Measurements from ENCODE around the gene CBLN2. TPM values are rescaled to one million over a fixed set of nuclear protein-coding genes. Genes with fewer than 3 reads are reported as not detected.

Gene CBLN2
- total and polyA plus RNA-seq, 7 experiments from 2014 or later: not detected

GRCh38 chr18:72530622-72531021, 13.5 kb downstream of the CBLN2 start:
- H3K4me1 Mint-ChIP-seq: no peaks in the 10 kb centered on the region
- Histone ChIP-seq H3K36me3 (ENCODE audit: control insufficient read depth in 2 of 3, insufficient read depth in 3 of 3, low read length in 3 of 3) (no peaks in the 10 kb centered on the region), H3K27me3 (ENCODE audit: control insufficient read depth in 2 of 2, insufficient read depth in 2 of 2, low read length in 2 of 2) (no peaks in the 10 kb centered on the region), H3K4me3 (ENCODE audit: low read length) (no peak overlapping the region), H3K27ac (ENCODE audit: low read depth, low read length) (no peak overlapping the region), H3K9me3 (ENCODE audit: control insufficient read depth in 2 of 3, low read length in 3 of 3) (no peaks in the 10 kb centered on the region), H3K4me1 (ENCODE audit: control insufficient read depth in 2 of 2, insufficient read depth in 2 of 2, low read length in 2 of 2) (no peaks in the 10 kb centered on the region)
- H3K9me3 Mint-ChIP-seq: peaks cover 0 to 5% (median 0%) of the 10 kb centered on the region in 11 donors
- H3K36me3 Mint-ChIP-seq: no peaks in the 10 kb centered on the region
- ATAC-seq (no peak), DNase-seq (no peak)
- no peak overlapping the region for H3K27ac Mint-ChIP-seq
- intact Hi-C loops (cut with micrococcal nuclease): no loop called here
- no peaks in the 10 kb centered on the region for H3K27me3 Mint-ChIP-seq
- POLR2A ChIA-PET: no interaction called here
- H3K4me3 Mint-ChIP-seq: no peak overlapping the region
- CTCF ChIA-PET: no interaction called here

DNA sequence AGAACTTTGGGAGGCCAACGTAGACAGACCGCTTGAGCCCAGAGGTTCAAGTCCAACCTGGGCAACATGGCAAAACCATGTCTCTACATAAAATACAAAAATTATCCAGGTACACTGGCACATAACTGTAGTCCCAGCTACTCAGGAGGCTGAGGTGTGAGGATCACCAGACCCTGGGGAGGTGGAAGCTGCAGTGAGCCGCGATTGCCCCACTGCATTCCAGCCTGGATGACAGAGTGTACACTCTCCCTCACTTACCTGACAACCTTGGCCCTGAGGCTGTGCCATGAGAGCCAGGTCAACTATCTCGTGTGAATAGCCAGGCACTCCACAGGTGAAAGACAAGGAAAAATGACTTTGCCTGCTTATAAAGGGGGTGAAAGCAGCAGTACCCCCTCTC, 39.3 kb downstream of the CBLN2 start:
- CTCF ChIA-PET: no interaction called here
- H3K27me3 ChIP-seq (ENCODE audit: control insufficient read depth in 2 of 2, insufficient read depth in 2 of 2, low read length in 2 of 2): no peaks in the 10 kb centered on the region
- Mint-ChIP-seq H3K27me3 (no peaks in the 10 kb centered on the region), H3K36me3 (no peaks in the 10 kb centered on the region), H3K4me1 (no peaks in the 10 kb centered on the region), H3K9me3 (peaks cover 0 to 2% (median 0%) of the 10 kb centered on the region in 11 donors), H3K4me3 (no peak overlapping the region), H3K27ac (no peak overlapping the region)
- DNase-seq (no peak), ATAC-seq (no peak)
- H3K36me3 ChIP-seq (ENCODE audit: control insufficient read depth in 2 of 3, insufficient read depth in 3 of 3, low read length in 3 of 3): no peaks in the 10 kb centered on the region
- no peaks in the 10 kb centered on the region for H3K4me1 ChIP-seq (ENCODE audit: control insufficient read depth in 2 of 2, insufficient read depth in 2 of 2, low read length in 2 of 2)
- POLR2A ChIA-PET: no interaction called here
- H3K9me3 ChIP-seq (ENCODE audit: control insufficient read depth in 2 of 3, low read length in 3 of 3): no peaks in the 10 kb centered on the region
- no peak overlapping the region for H3K4me3 ChIP-seq (ENCODE audit: low read length)
- no peak overlapping the region for H3K27ac ChIP-seq (ENCODE audit: low read depth, low read length)
- intact Hi-C loops (cut with micrococcal nuclease): no loop called here

DNA sequence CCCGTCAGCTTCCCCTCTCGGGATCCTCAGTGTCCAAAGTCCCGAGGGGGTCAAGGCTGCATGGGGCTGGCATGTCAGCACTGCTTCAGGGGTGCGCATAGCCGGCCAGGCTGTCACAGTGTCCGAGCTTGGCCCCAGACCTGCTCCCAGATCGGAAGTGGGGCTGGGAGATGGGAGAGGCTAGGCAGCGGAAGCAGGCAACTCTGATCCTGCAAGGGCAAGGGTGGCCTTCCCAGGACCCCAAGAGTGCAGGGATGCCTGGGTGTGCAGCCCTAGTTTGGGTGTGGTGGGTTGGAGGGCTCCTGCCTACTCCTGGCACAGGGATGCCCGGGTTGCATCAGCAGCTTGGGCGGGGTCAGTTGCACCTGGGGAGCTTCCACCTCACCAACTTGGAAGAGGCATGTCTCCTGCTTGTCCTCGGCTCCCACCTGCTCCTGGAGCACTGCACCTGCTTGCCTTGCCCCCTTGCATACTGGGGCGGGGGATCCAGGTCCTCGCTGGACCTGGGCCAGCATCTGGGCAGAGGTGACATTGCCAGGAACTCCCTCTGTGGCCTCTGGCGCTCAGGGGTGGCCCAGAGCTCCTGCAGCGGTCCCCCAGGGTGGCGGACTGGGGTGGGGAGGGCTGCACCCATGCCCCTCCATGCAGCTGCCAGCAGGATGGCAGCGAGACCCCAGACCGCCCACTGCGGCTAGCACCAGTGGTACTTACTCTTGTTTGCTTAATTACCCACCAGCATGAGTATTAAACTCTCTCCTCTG, 41.3 kb downstream of the CBLN2 start:
- H3K27ac Mint-ChIP-seq: no peak overlapping the region
- DNase-seq (no peak), ATAC-seq (no peak)
- H3K4me1 ChIP-seq (ENCODE audit: control insufficient read depth in 2 of 2, insufficient read depth in 2 of 2, low read length in 2 of 2): no peaks in the 10 kb centered on the region
- ChIA-PET CTCF (no interaction called here), POLR2A (no interaction called here)
- no peaks in the 10 kb centered on the region for H3K36me3 ChIP-seq (ENCODE audit: control insufficient read depth in 2 of 3, insufficient read depth in 3 of 3, low read length in 3 of 3)
- H3K4me3 ChIP-seq (ENCODE audit: low read length): no peak overlapping the region
- H3K9me3 ChIP-seq (ENCODE audit: control insufficient read depth in 2 of 3, low read length in 3 of 3): no peaks in the 10 kb centered on the region
- intact Hi-C loops (cut with micrococcal nuclease): no loop called here
- no peaks in the 10 kb centered on the region for H3K4me1 Mint-ChIP-seq
- no peaks in the 10 kb centered on the region for H3K27me3 Mint-ChIP-seq
- H3K36me3 Mint-ChIP-seq: no peaks in the 10 kb centered on the region
- no peaks in the 10 kb centered on the region for H3K27me3 ChIP-seq (ENCODE audit: control insufficient read depth in 2 of 2, insufficient read depth in 2 of 2, low read length in 2 of 2)
- H3K27ac ChIP-seq (ENCODE audit: low read depth, low read length): no peak overlapping the region
- no peak overlapping the region for H3K4me3 Mint-ChIP-seq
- peaks cover 0 to 8% (median 0%) of the 10 kb centered on the region in 11 donors for H3K9me3 Mint-ChIP-seq

DNA sequence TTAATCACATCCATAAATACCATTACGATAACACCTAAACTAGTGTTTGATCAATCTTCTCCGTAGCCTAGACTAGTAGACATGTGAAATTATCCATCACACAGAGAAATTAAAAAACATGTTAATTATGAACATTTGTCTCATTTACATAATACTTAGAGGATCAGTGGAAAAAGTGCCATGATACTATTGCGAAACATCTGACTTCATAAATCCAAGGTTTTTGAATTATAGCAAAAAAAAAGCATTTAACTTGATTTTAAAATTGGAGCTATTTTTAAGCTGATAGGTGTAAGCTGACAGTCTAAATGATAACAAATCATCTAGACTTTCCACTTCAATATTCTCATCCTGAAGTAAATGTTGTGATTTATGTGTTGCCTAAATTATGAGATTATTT, 51.6 kb downstream of the CBLN2 start:
- no peak overlapping the region for H3K27ac ChIP-seq (ENCODE audit: low read depth, low read length)
- no peaks in the 10 kb centered on the region for H3K4me1 Mint-ChIP-seq
- no peaks in the 10 kb centered on the region for H3K4me1 ChIP-seq (ENCODE audit: control insufficient read depth in 2 of 2, insufficient read depth in 2 of 2, low read length in 2 of 2)
- no peak overlapping the region for H3K4me3 ChIP-seq (ENCODE audit: low read length)
- POLR2A ChIA-PET: no interaction called here
- no peak for ATAC-seq
- H3K36me3 Mint-ChIP-seq: no peaks in the 10 kb centered on the region
- no peak for DNase-seq
- no peak overlapping the region for H3K4me3 Mint-ChIP-seq
- intact Hi-C loops (cut with micrococcal nuclease): no loop called here
- no peak overlapping the region for H3K27ac Mint-ChIP-seq
- no peaks in the 10 kb centered on the region for H3K27me3 Mint-ChIP-seq
- H3K9me3 Mint-ChIP-seq: no peaks in the 10 kb centered on the region
- no peaks in the 10 kb centered on the region for H3K27me3 ChIP-seq (ENCODE audit: control insufficient read depth in 2 of 2, insufficient read depth in 2 of 2, low read length in 2 of 2)
- no peaks in the 10 kb centered on the region for H3K36me3 ChIP-seq (ENCODE audit: control insufficient read depth in 2 of 3, insufficient read depth in 3 of 3, low read length in 3 of 3)
- CTCF ChIA-PET: no interaction called here
- H3K9me3 ChIP-seq (ENCODE audit: control insufficient read depth in 2 of 3, low read length in 3 of 3): no peaks in the 10 kb centered on the region

Data from naive thymus-derived CD4-positive, alpha-beta T cell (primary cell).